ENCODE data around the gene DPH2. TPM values are rescaled to one million over a fixed set of nuclear protein-coding genes. Genes with fewer than 3 reads are reported as not detected.

DPH2 gene
- total RNA-seq, 1 donor from 2014 or later: 30.2 TPM

DNA sequence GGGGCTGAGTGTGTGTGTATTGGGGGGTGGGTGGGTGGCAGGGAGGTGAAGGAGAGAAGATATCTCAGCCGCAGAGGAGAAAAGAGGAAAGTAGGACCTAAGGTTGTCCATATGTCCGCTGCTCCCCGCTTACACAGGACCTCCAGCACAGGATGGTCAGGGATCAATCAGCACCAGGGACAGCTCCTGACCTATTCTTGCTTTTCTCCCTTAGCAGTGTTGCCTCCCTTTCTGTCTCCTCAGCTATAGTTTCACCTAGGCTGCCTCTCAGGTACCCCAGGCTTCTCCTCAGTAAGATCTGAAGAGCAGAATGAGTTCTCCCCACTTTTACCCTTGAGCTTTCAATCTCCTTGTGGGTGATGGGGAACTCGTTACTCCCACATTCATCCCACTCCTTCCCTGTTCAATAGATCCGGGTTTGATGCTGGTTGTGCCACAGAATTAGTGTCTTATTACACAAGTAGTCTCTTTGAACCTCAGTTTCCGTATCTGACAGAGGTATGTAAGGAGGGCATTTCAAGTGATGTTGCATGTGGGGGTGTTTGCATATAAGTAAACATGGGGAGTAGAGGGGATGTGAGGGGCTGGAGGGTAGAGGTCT is 1.4 kb upstream of the DPH2 start:
- peaks cover 14% of the 10 kb centered on the region for H3K4me1 Mint-ChIP-seq (ENCODE audit: unreplicated experiment)
- TF ChIP-seq, protein P1, sequence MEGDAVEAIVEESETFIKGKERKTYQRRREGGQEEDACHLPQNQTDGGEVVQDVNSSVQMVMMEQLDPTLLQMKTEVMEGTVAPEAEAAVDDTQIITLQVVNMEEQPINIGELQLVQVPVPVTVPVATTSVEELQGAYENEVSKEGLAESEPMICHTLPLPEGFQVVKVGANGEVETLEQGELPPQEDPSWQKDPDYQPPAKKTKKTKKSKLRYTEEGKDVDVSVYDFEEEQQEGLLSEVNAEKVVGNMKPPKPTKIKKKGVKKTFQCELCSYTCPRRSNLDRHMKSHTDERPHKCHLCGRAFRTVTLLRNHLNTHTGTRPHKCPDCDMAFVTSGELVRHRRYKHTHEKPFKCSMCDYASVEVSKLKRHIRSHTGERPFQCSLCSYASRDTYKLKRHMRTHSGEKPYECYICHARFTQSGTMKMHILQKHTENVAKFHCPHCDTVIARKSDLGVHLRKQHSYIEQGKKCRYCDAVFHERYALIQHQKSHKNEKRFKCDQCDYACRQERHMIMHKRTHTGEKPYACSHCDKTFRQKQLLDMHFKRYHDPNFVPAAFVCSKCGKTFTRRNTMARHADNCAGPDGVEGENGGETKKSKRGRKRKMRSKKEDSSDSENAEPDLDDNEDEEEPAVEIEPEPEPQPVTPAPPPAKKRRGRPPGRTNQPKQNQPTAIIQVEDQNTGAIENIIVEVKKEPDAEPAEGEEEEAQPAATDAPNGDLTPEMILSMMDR (conservative IDR thresholded peaks at IDR 0.05): no peak
- DNase-seq (ENCODE audit: extremely low spot score, unreplicated experiment): no peak
- H3K9me3 Mint-ChIP-seq: no peaks in the 10 kb centered on the region
- peak overlapping the region; percentile 46 for H3K4me3 Mint-ChIP-seq
- H3K27me3 Mint-ChIP-seq: no peaks in the 10 kb centered on the region
- no peak overlapping the region for H3K27ac Mint-ChIP-seq
- peaks cover 3% of the 10 kb centered on the region for H3K36me3 Mint-ChIP-seq

DNA sequence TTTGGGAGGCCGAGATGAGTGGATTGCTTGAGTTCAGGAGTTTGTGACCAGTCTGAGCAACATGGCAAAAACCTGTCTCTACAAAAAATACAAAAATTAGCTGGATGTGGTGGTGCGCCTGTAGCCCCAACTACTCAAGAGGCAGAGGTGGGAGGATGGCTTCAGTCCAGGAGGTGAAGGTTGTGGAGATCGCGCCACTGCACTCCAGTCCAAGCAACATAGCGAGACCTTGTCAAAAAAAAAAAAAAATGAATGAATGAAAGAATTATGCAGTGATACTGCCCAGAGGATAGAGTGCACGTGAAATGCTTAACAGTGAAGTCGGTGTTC is 429 bp upstream of the DPH2 start:
- TF ChIP-seq, protein P1 (conservative IDR thresholded peaks at IDR 0.05): no peak
- H3K36me3 Mint-ChIP-seq: peaks cover 3% of the 10 kb centered on the region
- peak overlapping the region; percentile 96 for H3K4me3 Mint-ChIP-seq
- no peaks in the 10 kb centered on the region for H3K9me3 Mint-ChIP-seq
- peak overlapping the region; percentile 85 for H3K27ac Mint-ChIP-seq
- DNase-seq (ENCODE audit: extremely low spot score, unreplicated experiment): no peak
- H3K4me1 Mint-ChIP-seq (ENCODE audit: unreplicated experiment): peaks cover 22% of the 10 kb centered on the region
- no peaks in the 10 kb centered on the region for H3K27me3 Mint-ChIP-seq

DNA sequence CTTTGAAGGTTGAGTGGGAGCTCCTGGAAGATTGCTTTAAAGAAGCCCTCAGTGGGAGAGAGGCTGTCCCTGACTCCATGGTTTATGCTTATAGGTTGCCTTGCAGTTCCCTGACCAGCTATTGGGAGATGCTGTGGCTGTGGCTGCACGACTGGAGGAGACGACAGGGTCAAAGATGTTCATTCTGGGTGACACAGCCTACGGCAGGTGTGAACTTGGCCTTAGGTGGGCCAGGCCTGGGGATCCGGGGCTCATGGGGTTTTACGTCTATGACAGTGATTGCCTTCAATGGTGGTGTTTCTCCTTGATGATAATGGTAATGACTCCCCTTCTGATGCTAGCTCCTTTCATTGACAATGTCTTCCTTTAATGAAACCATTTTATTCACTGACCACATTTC is 692 bp downstream of the DPH2 start:
- H3K4me1 Mint-ChIP-seq (ENCODE audit: unreplicated experiment): peaks cover 23% of the 10 kb centered on the region
- no peak for DNase-seq (ENCODE audit: extremely low spot score, unreplicated experiment)
- H3K27ac Mint-ChIP-seq: no peak overlapping the region
- peak overlapping the region; percentile 96 for H3K4me3 Mint-ChIP-seq
- peaks cover 3% of the 10 kb centered on the region for H3K36me3 Mint-ChIP-seq
- TF ChIP-seq, protein P1 (conservative IDR thresholded peaks at IDR 0.05): no peak
- H3K27me3 Mint-ChIP-seq: no peaks in the 10 kb centered on the region
- H3K9me3 Mint-ChIP-seq: no peaks in the 10 kb centered on the region

DNA sequence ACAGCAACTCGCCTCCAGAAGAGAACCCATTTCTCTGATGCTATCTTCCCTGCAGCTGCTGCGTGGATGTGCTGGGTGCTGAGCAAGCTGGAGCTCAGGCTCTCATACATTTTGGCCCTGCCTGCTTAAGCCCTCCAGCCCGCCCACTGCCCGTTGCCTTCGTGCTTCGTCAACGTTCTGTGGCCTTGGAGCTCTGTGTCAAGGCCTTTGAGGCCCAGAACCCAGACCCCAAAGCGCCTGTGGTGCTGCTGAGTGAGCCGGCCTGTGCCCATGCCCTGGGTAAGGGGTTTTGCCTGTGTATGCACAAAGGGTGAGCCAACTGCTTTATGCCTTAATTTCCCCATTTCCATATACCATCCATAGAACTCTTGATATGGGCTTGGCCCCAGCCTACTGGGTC is 1.1 kb downstream of the DPH2 start:
- Mint-ChIP-seq H3K36me3 (peaks cover 3% of the 10 kb centered on the region), H3K9me3 (no peaks in the 10 kb centered on the region), H3K4me3 (peak overlapping the region; percentile 96), H3K4me1 (ENCODE audit: unreplicated experiment) (peaks cover 24% of the 10 kb centered on the region), H3K27ac (no peak overlapping the region), H3K27me3 (no peaks in the 10 kb centered on the region)
- no peak for DNase-seq (ENCODE audit: extremely low spot score, unreplicated experiment)
- TF ChIP-seq, protein P1 (conservative IDR thresholded peaks at IDR 0.05): no peak

GRCh38 chr1:43971336-43971980 is 1.6 kb downstream of the DPH2 start:
- Mint-ChIP-seq H3K9me3 (no peaks in the 10 kb centered on the region), H3K36me3 (peaks cover 6% of the 10 kb centered on the region), H3K27ac (no peak overlapping the region), H3K27me3 (no peaks in the 10 kb centered on the region), H3K4me1 (ENCODE audit: unreplicated experiment) (peaks cover 30% of the 10 kb centered on the region), H3K4me3 (peak overlapping the region; percentile 96)
- DNase-seq (ENCODE audit: extremely low spot score, unreplicated experiment): no peak
- TF ChIP-seq, protein P1 (conservative IDR thresholded peaks at IDR 0.05): no peak
